HG03457 (cell line): ENCODE measurements around the gene CCDC61.

Experiments
- ATAC-seq: cut with Tn5 transposase; IDR thresholded peaks from one replicate; pipeline ENCODE4 v1.9.1; 2021; ENCODE audit warnings: moderate number of reproducible peaks; ENCODE audit not compliant: unreplicated experiment

The CCDC61 gene

DNA sequence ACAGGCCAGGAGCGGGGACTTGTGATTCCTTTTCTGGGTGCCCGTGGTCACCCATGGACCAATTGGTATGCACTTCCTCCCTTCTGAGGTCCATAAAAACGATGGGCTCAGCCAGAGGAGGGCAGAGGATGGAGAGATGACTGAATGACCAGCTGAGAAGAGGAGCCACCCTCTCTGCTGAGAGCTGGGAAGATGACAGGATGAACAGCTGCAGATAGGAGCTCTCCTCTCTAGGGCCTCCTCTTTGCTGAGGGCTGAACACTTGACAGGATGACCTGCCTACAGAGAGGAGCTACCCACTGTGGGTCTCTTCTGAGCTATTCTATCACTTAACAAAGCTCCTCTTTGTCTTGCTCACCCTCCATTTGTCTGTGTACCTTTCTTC is 41.5 kb downstream of the CCDC61 start:
- ATAC-seq, result no peak

DNA sequence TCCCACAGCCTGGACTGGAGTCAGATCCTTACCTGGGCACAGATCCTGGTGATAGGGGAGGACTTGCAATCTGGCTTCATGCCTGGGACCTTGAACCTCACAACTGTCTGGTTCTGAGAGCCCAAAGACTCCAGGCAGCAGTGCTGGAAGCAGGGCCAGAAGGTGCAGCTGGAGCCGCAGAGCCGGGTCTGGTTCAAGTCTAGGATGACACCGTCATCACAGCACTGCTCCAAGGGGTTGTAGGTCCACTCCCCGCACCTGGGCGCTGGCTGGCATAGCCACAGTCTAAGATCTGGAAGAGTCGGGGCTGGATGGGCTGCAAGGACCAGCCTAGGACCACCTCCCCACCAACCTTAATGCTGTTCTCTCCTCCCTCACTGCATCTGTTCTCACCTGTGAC is 44.9 kb downstream of the CCDC61 start:
- ATAC-seq, result no peak

DNA sequence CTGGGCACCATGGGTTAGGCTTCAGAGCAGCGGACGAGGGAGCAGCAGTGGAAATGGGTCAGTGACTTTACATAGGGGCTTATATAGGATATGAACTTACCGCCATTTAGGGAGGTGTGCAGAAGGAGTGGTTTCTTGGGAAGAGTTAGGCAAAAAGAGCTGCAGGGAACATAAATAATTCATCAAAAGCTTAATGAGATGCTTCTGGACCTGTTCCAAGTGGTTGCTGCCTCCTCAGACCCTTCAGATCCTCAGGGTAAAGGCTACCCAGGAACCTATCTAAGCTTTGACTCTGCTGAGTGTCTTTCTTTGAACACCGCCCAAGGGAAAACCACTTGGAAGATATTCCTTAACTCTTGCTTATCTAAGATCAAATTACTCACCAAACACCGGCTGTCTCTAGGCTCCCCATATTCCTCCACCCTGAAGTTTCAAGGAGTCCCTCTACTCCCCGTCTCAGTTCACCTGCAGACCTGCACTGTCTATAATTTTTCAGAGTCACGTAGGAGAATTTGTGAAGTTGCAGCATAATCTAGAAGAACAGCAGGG is 45.8 kb downstream of the CCDC61 start, which contains the start of gene IGFL4:
TSS of gene IGFL4 (minus strand) at position 51 of the 549 bp plus-strand sequence. CDS start at position 11, 40 bp downstream.
- ATAC-seq, result no peak

DNA sequence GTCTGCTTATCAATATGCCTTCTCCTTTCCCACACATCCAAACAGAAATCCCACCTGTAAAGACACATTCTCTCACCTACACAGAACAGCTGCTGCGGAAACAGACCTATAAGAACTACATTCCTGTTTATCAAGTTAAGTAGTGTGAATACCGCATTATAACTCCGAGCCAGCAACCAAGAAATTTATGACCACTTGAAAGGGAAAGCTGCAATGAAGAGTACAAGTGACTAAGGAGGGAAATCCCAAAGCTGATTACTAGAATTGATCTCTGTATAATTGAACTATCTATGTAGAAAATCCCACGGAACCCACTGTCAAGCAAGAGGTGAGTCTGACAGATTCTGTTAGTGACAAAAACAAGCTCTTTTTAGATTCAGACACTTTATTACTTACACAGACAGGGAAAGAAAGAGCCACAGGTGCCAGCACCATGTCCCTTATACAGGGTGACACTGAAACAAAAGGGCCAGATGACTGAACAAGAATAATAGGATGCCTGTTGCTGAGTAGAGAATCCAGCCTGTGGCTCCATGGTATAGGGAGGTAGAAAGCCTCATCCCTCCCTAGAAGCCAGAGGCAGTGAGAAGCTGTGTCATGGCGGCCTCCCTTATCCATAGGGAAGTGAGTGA is 47.1 kb downstream of the CCDC61 start:
- ATAC-seq, result no peak

DNA sequence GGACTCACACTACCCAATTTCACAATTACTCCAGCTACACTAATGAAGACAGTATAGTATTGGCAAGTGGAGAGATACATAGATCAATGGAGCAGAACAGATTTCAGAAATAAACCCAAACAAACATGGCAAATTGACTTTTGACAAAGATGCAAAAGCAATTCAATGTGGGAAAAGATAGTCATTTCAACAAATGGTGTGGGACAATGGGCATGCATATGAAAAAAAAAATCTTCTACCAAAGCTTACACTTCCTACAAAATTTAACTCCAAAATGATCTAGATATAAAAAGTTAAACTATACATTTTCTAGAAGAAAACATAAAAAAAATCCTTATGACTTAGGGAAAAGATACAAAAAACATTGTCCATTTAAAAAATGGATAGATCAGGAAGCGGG is 48.3 kb downstream of the CCDC61 start:
- no peak for ATAC-seq

DNA sequence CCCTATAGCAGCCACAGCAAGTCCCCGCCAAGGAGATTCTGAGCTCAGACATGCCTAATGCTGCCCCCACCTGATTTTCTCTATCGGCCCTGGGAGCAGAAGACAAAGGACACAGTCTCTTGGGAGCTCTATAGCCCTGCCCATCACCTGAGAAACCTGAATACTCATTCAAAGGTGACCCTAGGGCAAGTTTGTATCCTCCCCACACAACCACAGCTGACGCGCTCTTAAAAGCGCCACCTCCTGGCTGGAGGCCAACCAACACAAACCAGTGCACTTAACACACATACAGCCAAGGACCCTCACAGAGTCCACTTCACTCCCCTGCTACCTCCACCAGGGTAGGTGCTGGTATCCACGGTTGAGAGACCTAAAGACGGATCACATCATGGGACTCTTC is 54.3 kb downstream of the CCDC61 start:
- ATAC-seq, result no peak

DNA sequence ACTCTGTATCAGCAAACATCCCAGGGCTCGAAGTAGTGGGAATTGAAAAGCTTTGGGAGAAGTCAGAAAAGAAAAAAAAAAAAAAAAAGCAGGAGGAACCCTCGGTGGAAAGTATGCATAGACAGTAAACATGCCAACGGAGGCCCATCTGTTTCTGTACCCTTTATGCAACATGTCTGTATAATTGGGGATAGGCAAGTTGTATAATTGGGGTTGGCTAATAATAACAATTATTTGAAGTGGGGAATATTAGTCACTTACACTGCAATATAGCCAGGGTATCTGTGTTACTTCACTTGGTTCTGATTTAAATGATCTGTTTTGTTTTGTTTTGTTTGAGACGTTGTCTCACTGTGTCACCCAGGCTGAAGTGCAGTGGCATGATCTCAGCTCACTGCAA is 57.6 kb downstream of the CCDC61 start:
- no peak for ATAC-seq

DNA sequence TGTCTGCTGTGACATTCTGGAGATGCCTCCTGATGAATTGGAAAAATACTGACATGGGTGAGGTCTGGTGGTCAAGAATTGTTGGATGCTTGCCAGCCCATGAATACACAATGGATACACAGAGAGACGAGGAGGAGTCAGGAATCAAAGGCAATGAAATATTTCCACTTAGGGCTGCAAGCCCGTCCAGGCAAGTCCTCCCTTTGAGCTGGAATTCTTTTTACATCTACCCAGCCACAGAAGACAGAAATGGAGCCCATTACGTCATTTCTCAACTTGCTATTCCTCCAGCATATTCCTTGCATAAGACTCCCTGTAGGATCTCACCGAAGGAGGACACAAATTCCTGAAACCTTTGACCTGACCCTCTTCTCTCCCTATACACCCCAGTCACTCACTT is 61.3 kb downstream of the CCDC61 start:
- no peak for ATAC-seq

DNA sequence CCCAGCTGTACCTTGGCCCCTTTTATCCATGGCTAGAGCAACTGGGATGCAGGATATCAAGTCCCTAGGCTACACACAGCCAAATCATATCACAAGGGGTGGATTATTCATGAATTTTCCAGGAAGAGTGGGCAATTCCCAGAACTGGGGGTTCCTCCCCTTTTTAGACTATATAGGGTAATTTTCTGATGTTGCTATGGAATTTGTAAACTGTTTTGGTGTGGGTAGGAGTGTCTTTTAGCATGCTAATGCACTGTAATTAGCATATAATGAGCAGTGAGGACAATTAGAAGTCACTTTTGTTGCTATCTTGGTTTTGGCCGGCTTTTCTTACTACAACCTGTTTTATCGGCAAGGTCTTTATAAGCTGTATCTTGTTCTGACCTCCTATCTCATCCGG is 63.5 kb downstream of the CCDC61 start:
- ATAC-seq, result no peak

DNA sequence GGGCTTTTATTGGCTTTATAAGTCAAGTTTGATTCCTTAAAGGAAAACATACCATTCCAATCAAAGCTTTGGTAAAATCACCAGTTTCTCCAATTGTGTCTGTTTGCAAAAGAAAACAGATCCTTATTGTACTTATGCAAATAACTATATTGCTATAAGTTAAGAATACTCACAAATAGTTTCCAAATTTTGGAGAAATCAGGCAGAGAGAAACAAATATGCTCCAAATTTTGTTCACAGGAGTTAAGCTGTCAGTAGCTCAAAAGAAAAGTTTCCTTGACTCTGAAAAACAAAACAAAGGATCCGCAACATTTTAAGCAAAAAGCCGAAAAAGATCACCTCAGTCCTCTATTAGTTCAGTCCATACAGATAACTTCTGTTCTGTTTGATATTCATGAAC is 64.7 kb downstream of the CCDC61 start:
- ATAC-seq, result no peak

DNA sequence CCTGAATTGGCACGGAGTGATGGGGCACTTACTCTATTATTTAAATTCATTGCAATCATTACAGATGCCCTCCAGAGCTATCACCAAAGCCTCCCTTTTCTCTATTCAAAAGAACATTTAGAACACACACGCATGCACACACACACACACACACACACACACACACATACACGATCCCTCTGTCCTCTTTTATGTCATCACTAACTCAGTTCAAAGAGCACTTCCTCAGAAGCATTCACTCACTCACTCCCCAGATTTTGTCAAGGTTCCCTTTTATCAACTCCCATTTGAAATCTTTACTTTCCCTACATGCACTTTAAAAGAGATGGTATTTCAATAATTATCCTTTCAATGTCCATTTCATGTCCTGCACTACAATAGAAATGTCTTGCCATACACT is 67.9 kb downstream of the CCDC61 start:
- ATAC-seq, result no peak

DNA sequence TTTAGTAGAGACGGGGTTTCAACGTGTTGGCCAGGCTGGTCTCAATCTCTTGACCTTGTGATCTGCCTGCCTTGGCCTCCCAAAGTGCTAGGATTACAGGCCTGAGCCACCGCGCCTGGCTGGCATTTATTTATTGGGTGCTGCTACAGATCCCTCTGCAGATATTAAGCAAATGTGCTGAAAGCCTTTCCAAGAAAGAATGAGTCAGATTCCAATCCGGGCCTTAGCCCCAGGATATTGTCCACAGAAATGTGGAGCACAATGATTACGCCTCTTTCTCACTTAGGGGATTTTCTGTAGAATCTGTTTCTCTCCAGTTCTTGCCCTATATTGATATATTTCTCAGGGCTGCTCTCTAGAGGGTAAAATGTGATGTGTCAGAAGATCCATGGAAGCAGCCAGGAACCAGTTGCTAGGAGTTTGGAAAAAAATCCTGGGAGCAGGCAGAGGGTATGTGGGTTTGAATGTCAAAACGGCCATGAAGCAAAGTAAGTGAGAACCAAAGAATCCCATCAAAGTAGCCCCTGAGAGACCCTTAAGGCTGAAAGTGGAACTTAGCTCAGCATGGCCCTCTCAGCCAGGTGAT is 70.3 kb downstream of the CCDC61 start:
- ATAC-seq, result no peak

DNA sequence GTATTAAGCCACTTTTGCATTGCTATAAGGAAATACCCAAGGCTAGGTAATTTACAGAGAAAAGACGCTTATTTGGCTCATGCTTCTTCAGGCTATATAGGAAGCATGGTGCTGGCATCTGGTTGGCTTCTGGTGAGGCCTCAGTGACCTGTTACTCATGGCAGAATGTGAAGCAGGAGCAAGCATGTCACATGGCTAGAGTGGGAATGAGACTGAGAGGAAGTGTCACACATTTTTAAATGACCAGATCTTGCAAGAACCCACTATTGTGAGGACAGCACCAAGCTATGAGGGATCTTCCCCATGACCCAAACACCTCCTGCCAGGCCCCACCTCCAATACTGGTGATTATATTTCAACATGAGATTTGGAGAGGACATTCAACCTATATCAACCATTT is 71.2 kb downstream of the CCDC61 start:
- no peak for ATAC-seq

DNA sequence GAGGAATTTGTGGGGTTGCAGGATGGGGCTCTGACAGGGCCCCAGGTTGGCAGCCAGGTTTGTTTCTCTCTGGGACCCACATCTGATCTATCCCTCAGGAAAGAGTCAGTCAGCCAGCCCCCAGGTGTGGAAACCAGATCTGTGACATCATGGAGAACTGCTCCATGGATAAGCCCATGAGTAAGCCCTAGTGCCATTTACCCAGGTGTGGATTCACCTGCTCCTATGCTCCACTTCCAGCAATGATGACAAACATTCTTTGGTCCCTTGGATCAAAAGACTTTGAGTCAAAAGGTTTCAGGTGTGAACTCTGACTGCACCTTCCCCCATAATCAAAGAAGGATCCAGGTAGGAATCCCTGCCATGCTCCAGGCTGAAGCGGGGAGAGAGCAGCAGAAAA is 72.4 kb downstream of the CCDC61 start:
- ATAC-seq, result no peak
